Stimulated activated CD4-positive, alpha-beta T cell treated with anti-CD3 and anti-CD28 coated beads, Interleukin-12 subunit alpha, Interleukin-12 subunit beta, amount 100 ng/mL, for 24 hours (primary cell): ENCODE results near the gene TUBB4B.
A peak's percentile ranks its signal among the peaks of the same experiment; 100 is the strongest.

Experiments
- DNase-seq, 2 experiments: peaks; one replicate each; pipeline ENCODE4 v3.0.0-alpha.2; 2020; ENCODE audit warnings: low read depth in 2 of 2

TUBB4B gene

DNA sequence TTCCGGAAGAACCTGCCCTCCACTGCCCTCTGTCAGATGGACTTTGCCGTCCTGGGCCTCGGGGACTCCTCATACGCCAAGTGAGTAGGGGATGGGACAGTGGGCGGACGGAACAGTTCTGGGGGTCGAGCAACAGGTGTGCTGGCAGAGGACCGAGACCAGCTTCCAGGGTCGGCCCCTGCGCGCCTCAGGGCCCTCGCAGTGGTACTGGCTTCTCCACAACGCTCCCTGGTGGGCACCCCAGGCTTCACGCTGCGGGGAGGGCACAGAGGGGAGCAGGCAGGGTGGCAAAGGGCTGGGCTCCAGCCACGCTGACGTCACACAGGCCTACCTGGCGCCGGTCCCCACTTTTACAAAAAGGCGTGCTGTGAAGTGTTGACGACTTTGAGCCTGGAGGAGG lies 28.6 kb upstream of the TUBB4B start:
- no peak for DNase-seq

DNA sequence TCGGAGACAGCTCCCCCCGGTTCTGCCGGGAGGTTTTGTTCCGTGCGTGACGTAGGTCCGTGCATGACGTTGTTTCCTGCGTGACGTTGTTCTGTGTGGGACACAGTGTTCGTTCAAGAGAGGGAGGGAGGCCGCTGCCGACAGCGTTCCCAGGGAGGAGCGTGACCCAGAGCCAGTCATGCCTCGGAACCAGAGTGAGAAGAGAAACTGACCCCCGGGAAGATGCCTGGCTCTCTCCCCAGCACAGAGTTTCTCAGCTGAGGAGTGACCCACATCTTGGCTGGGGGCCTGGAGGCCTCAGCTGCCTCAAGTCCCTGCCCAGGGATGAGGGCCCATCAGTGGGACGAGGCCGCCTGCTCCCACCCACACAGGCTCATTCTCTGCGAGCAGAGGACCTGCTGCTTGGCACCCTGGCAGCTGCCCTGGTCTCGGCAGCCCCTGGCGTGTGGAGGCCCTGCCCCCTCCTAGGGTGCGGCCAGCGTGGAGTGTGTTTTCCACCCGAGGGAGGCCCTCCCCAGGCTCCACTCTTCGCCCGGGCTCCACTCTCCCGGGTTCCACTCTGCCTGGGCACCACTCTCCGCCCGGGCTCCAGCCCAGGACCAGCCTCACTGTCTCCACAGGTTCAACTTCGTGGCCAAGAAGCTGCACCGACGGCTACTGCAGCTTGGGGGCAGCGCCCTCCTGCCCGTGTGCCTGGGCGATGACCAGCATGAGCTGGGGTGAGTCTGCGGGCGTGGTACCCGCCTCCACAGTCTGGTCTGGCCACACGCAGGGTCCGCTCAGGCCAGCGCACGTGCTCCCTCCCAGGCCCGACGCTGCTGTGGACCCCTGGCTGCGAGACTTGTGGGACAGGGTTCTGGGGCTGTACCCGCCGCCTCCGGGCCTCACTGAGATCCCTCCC lies 27.7 kb upstream of the TUBB4B start:
- no peak for DNase-seq

DNA sequence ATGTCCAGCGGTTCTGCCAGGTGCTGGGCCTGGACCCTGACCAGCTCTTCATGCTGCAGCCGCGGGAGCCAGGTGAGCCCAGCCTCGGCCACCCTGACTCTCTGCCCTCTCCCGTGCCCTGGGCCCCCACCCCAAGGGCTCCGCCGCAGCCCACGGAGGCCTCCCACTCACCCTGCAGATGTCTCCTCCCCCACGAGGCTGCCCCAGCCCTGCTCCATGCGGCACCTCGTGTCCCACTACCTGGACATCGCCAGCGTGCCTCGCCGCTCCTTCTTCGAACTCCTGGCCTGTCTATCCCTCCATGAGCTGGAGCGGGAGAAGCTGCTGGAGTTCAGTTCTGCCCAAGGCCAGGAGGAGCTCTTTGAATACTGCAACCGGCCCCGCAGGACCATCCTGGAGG lies 26.5 kb upstream of the TUBB4B start:
- no peak for DNase-seq

- no peak for DNase-seq
Measured at GRCh38 chr9:137215196-137215986, 25.7 kb upstream of the TUBB4B start.

GRCh38 chr9:137216188-137216965 lies 24.7 kb upstream of the TUBB4B start:
- DNase-seq = no peak

DNA sequence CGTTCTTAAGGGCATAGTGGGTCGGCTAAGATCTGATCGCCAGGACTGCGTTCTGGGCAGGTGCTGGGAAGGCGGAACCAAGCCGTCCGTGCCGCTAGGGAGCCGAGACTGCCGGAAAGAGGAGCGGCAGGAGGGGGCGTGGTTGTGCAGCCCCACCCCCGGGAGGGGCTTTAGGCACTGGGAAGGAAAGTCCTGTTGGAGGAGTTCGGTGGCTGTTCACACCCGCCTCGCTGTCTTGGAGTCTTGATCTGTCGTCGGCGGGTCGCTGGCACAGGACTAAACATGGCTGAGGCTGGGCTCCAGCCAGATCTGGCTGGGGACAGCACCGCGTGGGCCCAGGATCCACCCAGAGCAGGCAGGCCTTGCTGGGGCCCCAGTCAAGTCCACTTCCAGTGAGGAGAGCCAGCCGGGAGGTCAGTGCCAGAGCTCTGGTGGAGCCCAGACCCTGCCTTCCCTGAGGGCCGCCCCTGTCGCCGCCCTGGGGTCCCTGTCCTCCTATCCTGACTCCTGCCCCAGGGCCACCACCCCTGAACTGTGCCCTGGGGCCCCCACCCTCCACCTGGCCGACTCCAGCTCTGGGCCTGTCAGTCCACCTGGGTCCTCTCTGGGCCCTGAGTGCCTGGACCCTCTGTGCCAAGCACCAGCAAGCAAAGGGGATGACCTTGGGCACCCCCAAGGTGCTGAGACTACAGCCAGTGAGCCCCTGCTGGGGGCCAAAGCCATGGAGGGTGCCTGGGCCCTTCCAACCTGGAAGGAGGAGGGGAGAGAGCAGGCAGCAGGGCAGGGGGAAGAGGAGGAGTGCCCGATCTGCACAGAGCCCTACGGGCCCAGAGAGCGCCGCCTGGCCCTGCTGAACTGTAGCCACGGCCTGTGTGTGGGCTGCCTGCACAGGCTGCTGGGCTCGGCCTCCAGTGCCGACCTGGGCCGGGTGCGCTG lies 23.5 kb upstream of the TUBB4B start:
- DNase-seq = no peak

DNA sequence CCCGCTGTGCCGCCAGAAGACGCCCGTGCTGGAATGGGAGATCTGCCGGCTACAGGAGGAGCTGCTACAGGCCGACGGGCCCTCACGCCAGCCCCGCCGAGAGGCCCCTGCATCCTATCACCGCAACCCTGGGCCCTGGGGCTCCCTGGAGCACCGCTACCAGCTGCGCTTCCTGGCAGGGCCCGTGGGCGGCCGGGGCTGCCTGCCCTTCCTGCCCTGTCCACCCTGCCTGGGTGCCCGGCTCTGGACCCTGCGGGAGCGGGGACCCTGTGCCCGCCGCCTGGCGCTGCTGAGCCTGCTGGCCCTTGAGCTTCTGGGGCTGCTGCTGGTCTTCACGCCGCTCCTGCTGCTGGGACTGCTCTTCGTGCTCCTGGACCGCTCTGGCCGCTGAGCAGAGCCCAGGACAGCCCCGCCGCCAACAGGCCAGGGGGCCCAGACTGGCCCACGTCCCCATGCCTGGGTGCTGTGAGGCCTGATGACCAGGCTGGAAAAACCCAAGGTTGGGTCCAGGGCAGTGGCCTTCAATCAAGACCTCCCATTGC lies 22.8 kb upstream of the TUBB4B start:
- DNase-seq = no peak

DNA sequence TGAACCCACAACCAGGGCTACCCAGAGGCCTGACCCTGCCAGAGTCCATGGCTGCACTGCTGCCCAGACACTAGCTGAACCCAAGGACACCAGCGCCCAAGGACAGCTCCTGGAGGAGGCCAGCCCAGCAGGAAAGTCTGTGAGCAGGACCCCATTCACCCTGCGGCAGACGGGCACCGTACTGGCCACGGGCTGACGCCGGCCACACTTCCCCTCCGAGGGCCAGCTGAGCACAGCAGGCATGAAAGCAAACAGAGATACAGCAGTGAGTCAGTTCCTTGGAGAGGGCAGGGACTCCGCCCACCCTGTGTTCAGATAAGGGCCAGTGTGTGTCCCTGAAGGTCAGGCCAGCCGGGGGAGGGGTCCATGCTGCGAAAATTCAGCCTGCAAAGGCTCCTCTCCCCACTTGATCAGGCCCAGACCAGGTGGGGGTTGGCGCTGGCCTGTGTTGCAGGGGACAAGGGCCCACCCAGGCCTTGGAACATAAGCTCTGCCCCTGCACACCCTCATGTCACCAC lies 22.3 kb upstream of the TUBB4B start:
- DNase-seq = no peak

DNA sequence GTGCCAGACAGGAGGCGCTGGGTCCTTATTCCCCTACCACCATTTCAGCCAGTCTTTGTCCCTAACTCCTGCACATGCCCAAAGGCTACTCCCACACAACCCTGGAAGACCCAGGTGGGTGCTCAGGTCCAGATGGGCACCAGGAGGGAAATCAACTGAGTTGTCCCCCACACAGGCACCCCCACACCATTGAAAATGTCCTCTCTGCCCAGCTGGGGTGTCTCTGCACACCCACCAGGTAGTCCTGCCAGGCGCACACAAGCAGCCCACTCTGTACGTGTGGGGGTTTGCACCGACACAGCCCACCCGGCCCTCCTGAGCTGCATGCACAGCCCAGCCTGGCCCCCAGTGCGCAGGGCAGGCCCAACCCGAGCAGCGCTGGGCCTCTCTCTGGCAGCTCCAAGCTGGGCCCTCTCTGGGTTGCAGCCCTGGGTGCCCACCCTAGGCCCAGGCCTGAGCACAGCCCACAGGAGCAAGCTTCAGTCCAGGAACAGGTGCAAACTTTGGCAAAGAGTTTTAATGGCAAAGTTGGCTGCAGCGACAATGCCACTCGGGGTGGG lies 21.2 kb upstream of the TUBB4B start:
- DNase-seq = no peak

- DNase-seq = no peak
Measured at GRCh38 chr9:137220317-137221094, 20.6 kb upstream of the TUBB4B start.

DNA sequence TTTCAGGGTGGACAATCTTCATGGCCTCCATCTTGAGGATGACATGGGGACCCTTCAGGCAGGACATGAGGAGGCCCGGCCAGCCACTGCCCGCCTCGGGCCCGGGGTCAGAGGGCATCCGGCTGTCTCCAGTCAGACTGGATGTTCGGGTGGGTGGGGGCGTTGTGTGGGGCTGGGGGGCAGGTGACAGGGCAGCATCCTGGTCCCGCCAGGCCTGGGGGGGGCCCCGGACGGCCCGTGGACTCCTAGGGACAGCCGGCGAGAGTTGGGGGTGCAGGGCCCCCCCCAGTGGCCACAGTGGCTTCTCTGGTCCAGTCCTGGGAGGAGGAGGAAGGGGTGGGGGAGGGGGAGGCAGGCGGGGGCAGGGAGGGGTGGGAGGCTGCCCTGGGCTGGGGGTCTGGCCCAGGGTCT lies 20.0 kb upstream of the TUBB4B start:
- DNase-seq = no peak

GRCh38 chr9:137221506-137222111 lies 19.5 kb upstream of the TUBB4B start:
- DNase-seq = no peak

GRCh38 chr9:137222190-137223077 lies 18.7 kb upstream of the TUBB4B start, which contains the start of gene RNF208:
Gene RNF208, minus strand, starts transcription at chr9:137222240. Its CDS starts 1,028 bp downstream, at chr9:137221212.
- no peak for DNase-seq

GRCh38 chr9:137223078-137223970 lies 17.8 kb upstream of the TUBB4B start:
- peak; percentile 97 to 98 for DNase-seq

DNA sequence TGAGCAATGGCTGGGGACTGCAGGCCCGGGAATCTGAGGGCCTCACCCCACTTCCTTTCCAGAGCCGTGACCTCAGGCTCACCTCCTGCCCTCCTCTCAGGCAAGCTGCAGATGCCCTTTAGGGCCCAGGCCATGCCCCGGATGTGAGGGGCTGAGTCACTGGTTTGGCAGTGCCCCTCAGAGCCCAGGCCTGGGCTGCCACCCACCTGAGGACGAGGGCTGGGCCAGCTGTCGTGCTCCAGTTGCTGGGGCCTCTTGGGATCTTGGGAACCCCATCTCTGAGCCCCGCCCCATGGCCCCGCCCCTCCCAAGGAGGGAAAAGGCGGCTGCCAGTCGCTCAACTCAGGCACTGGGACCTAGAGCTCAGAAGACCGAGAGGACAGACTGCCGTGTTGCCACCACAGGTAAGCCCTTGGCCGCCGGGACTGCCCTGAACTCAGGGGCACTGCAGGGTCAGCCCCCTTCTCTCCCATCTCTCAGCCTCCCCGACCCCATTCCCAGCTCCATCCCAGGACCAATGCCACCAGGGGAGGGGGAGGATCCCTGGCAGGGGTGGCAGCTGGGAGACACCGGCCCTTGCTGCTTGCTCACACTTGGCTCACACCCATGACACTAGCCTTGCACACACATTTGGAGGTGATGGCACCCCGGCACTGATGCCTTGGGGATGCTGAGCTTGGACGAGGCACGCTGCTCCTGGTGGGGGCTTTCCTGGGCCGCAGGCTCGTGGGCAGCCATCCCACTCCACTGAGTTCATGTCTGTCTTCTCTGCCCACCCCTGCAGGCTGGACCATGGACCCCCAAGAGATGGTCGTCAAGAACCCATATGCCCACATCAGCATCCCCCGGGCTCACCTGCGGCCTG lies 16.0 kb upstream of the TUBB4B start, which contains the start of gene CYSRT1:
CYSRT1 (plus strand) TSS at position 345 of the 865 bp plus-strand sequence; CDS start at position 793, 448 bp downstream.
- DNase-seq = no peak
